Posterior vena cava (tissue), 2 donors: ENCODE measurements around the gene ORC3. TPM values are rescaled to one million over a fixed set of nuclear protein-coding genes. Genes with fewer than 3 reads are reported as not detected.
"Not testable (repeated sequence)": the region's sequence is repeated elsewhere in the genome, so short reads cannot be mapped to it uniquely, and the experiment has no call there.

Experiments used
- DNase-seq: peaks from one replicate; pipeline ENCODE4 v3.0.0-alpha.2; 2020; ENCODE audit warnings: low spot score
- intact Hi-C, 2 donors: fragments of 100-400 bp; cut with DNase I; formaldehyde crosslinking; loops; one replicate each; pipeline versions ENCODE4 v1.14.1 to v1.14.2; 2022 to 2023
- total RNA-seq, 2 donors: library from RNA; stranded (reverse); fragmentation: NEBNext Ultra II Directional; extraction: Animal tissue kit (Norgen Biotek cat#: 25700); gene quantifications; one replicate each; pipeline ENCODE4 v1.2.1, GENCODE V29; 2021
- donor health status: DM: yes; HTN: yes; CAD: no.
- donor health status: DM: yes; HTN: yes; CAD: no.

The ORC3 gene
- total RNA-seq, 2 donors from 2014 or later, result 16.0 to 18.3 TPM

GRCh38 chr6:87706187-87706966 lies 116.4 kb downstream of the ORC3 start:
- intact Hi-C loops, result no loop called here

GRCh38 chr6:87708581-87709427 lies 118.9 kb downstream of the ORC3 start:
- DNase-seq, intact Hi-C loops: not testable (repeated sequence)

More at GRCh38 chr6:87706187-87706966, 116.4 kb downstream of the ORC3 start:
- no peak for DNase-seq

GRCh38 chr6:87710090-87710489 lies 120.2 kb downstream of the ORC3 start:
- intact Hi-C loops, result no loop called here
- no peak for DNase-seq

GRCh38 chr6:87712713-87713112 lies 122.8 kb downstream of the ORC3 start:
- DNase-seq, intact Hi-C loops: not testable (repeated sequence)

GRCh38 chr6:87714093-87714842 lies 124.3 kb downstream of the ORC3 start:
- no peak for DNase-seq
- intact Hi-C loops, result loop anchor here in 1 of 2 donors (2.0 kb wide), 1 partner anchor 163 kb away; no protein-coding TSS in a partner anchor

Other genes starting within 250 kb of the ORC3 start
- 1 to 10 TPM; 2.7 to 3.5 TPM for gene C6orf163, start 245.3 kb upstream of the ORC3 start, total RNA-seq
- gene CFAP206, start 182.2 kb upstream of the ORC3 start, total RNA-seq, result under 1 TPM in 1 of 2 donors, not detected in 1; 0.48 TPM
- 10 to 100 TPM; 19.4 to 25.9 TPM for gene SLC35A1, start 117.2 kb upstream of the ORC3 start, total RNA-seq
- 10 to 100 TPM; 40.1 to 40.9 TPM for gene RARS2, start 148 bp upstream of the ORC3 start, total RNA-seq
- 10 to 100 TPM; 32.7 to 38.0 TPM for gene AKIRIN2, start 112.1 kb downstream of the ORC3 start, total RNA-seq